ENCODE measurements around the gene WDR4.

The WDR4 gene

DNA sequence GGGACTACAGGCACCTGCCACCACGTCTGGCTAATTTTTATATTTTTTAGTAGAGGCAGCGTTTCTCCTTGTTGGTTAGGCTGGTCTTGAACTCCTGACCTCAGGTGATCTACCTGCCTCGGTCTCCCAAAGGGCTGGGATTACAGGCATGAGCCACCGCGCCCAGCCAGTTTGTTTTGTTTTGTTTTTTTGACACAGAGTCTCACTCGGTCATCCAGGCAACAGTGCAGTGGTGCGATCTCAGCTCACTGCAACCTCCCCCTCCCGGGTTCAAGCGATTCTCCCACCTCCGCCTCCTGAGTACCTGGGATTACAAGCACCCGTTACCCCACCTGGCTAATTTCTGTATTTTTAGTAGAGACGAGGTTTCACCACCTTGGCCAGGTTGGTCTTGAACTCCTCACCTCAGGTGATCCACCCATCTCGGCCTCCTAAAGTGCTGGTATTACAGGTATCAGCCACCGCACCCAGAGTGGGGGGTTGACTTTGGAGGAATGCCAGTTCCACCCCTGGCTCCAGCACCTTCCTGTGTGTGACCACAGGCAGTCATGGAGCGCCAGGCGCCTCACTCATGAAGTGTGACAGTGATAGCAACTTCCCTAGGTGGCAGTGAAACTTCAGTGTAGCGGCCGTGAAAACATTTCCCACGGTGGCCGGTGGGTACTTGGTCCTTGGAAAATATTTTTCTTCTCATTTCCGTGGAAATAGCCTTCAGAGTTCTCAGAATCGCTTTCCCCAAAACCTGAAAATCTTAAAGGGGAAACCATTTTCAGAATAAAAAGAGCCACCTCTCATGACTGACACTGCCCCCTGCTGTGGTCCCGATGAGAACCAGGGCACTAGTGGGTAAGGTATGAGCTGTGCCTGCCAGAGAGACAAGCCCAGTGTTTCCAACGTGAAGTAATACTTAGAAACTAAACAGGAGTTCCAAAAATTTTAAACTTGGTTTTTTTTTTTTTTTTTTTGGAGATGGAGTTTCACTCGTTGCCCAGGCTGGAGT is 48.6 kb downstream of the WDR4 start:
- Histone ChIP-seq H3K79me2 (ENCODE audit: insufficient read depth, low read length) (no peaks in the 10 kb centered on the region), H3K9me2 (ENCODE audit: low read depth, low read length) (no peaks in the 10 kb centered on the region), H3K9me3 (ENCODE audit: low read length) (0 out of 2 replicates have a peak, but pooled peaks cover 5% of the 10 kb centered on the region), H3F3A (ENCODE audit: insufficient read depth, low read length) (no peaks in the 10 kb centered on the region), H4K20me1 (ENCODE audit: insufficient read depth, low read length) (no peaks in the 10 kb centered on the region), H3K27ac (ENCODE audit: low read depth, low read length, poor library complexity, severe bottlenecking) (no peak overlapping the region), H3K4me3 (ENCODE audit: low read depth, low read length, poor library complexity, severe bottlenecking) (no peak overlapping the region), H3K9ac (ENCODE audit: low read length) (no peak overlapping the region), H3K27me3 (ENCODE audit: insufficient read depth, low read length) (peaks cover 9% of the 10 kb centered on the region; the same call in 1 of the 2 replicates), H2AFZ (ENCODE audit: low read length) (no peak overlapping the region), H3K4me1 (ENCODE audit: insufficient read depth, low read length, severe bottlenecking) (no peaks in the 10 kb centered on the region), H3K36me3 (ENCODE audit: insufficient read depth, low read length) (no peaks in the 10 kb centered on the region; the same call in 1 of the 2 replicates), H3K4me2 (ENCODE audit: low read length) (no peak overlapping the region)
- no peak for TF ChIP-seq EZH2 (IDR thresholded peaks at IDR 0.05; ENCODE audit: borderline replicate concordance, low read length)
- TF ChIP-seq, protein P1, sequence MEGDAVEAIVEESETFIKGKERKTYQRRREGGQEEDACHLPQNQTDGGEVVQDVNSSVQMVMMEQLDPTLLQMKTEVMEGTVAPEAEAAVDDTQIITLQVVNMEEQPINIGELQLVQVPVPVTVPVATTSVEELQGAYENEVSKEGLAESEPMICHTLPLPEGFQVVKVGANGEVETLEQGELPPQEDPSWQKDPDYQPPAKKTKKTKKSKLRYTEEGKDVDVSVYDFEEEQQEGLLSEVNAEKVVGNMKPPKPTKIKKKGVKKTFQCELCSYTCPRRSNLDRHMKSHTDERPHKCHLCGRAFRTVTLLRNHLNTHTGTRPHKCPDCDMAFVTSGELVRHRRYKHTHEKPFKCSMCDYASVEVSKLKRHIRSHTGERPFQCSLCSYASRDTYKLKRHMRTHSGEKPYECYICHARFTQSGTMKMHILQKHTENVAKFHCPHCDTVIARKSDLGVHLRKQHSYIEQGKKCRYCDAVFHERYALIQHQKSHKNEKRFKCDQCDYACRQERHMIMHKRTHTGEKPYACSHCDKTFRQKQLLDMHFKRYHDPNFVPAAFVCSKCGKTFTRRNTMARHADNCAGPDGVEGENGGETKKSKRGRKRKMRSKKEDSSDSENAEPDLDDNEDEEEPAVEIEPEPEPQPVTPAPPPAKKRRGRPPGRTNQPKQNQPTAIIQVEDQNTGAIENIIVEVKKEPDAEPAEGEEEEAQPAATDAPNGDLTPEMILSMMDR (IDR thresholded peaks at IDR 0.05; ENCODE audit: low read length): peak; percentile 40; the same call in 1 of the 2 replicates

DNA sequence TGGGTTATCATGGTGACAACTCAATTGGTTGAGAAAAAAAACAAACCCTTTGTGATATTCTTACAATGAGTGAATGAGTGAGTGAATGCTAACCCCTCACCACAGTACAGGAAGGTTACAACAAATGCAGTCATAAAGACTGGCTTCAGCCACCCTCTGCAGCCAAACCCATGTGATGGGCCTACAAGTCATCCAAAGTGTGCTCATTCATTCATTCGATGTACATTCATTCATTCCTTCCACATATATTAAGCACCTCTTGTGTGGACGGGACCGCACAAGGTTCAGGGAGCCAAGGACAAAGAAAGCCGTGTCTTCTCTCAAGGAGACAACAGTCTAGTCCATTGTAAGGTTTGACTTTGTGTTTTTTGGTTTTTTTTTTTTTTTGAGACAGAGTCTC is 49.4 kb downstream of the WDR4 start:
- H3K79me2 ChIP-seq (ENCODE audit: insufficient read depth, low read length): no peaks in the 10 kb centered on the region
- H3K9ac ChIP-seq (ENCODE audit: low read length): no peak overlapping the region
- no peak overlapping the region for H3K4me2 ChIP-seq (ENCODE audit: low read length)
- H3K27me3 ChIP-seq (ENCODE audit: insufficient read depth, low read length): peaks cover 9% of the 10 kb centered on the region; the same call in 1 of the 2 replicates
- no peak overlapping the region for H3K27ac ChIP-seq (ENCODE audit: low read depth, low read length, poor library complexity, severe bottlenecking)
- no peaks in the 10 kb centered on the region for H3K9me2 ChIP-seq (ENCODE audit: low read depth, low read length)
- H3F3A ChIP-seq (ENCODE audit: insufficient read depth, low read length): no peaks in the 10 kb centered on the region
- no peak for TF ChIP-seq EZH2 (IDR thresholded peaks at IDR 0.05; ENCODE audit: borderline replicate concordance, low read length)
- TF ChIP-seq, protein P1 (IDR thresholded peaks at IDR 0.05; ENCODE audit: low read length): no peak
- no peak overlapping the region for H3K4me3 ChIP-seq (ENCODE audit: low read depth, low read length, poor library complexity, severe bottlenecking)
- no peaks in the 10 kb centered on the region for H3K4me1 ChIP-seq (ENCODE audit: insufficient read depth, low read length, severe bottlenecking)
- no peak overlapping the region for H2AFZ ChIP-seq (ENCODE audit: low read length)
- no peaks in the 10 kb centered on the region for H4K20me1 ChIP-seq (ENCODE audit: insufficient read depth, low read length)
- H3K9me3 ChIP-seq (ENCODE audit: low read length): 0 out of 2 replicates have a peak, but pooled peaks cover 5% of the 10 kb centered on the region
- no peaks in the 10 kb centered on the region; the same call in 1 of the 2 replicates for H3K36me3 ChIP-seq (ENCODE audit: insufficient read depth, low read length)

DNA sequence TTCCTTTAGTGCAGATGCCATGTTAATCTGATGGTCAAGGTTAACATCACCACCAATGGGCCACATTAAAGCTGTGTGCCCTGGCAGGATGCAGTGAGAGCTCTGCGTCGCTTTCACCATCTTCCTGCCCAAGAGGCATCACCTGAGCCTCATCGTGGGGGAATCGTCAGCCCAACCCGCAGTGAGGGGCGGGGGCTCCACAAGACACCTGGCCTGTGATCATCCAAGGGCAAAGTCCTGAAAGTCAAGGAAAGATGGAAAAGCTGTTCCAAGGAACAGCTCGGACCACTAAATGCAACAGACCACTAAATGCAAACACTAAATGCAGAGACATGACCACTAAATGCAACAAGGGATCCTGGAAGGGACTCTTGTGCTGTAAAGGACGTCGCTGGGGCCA is 49.9 kb downstream of the WDR4 start:
- H3K36me3 ChIP-seq (ENCODE audit: insufficient read depth, low read length): no peaks in the 10 kb centered on the region; the same call in 1 of the 2 replicates
- no peak overlapping the region for H2AFZ ChIP-seq (ENCODE audit: low read length)
- no peaks in the 10 kb centered on the region for H3K9me2 ChIP-seq (ENCODE audit: low read depth, low read length)
- H3K9ac ChIP-seq (ENCODE audit: low read length): no peak overlapping the region
- no peak overlapping the region for H3K27ac ChIP-seq (ENCODE audit: low read depth, low read length, poor library complexity, severe bottlenecking)
- H3K27me3 ChIP-seq (ENCODE audit: insufficient read depth, low read length): peaks cover 9% of the 10 kb centered on the region; the same call in 1 of the 2 replicates
- no peaks in the 10 kb centered on the region for H3K79me2 ChIP-seq (ENCODE audit: insufficient read depth, low read length)
- H3K4me1 ChIP-seq (ENCODE audit: insufficient read depth, low read length, severe bottlenecking): no peaks in the 10 kb centered on the region
- H3K4me3 ChIP-seq (ENCODE audit: low read depth, low read length, poor library complexity, severe bottlenecking): no peak overlapping the region
- H3K4me2 ChIP-seq (ENCODE audit: low read length): no peak overlapping the region
- no peaks in the 10 kb centered on the region for H4K20me1 ChIP-seq (ENCODE audit: insufficient read depth, low read length)
- no peak for TF ChIP-seq EZH2 (IDR thresholded peaks at IDR 0.05; ENCODE audit: borderline replicate concordance, low read length)
- TF ChIP-seq, protein P1 (IDR thresholded peaks at IDR 0.05; ENCODE audit: low read length): no peak
- H3K9me3 ChIP-seq (ENCODE audit: low read length): 0 out of 2 replicates have a peak, but pooled peaks cover 5% of the 10 kb centered on the region
- H3F3A ChIP-seq (ENCODE audit: insufficient read depth, low read length): no peaks in the 10 kb centered on the region
